HEK293 (cell line): ENCODE data around the gene TNNT2.

Experiments
- CTCF ChIA-PET: fragments of 350-600 bp; formaldehyde crosslinking; extraction: SDS; loops from one replicate; lab custom pipeline; 2021; ENCODE audit warnings: antibody characterized with exemption; lab: Yijun Ruan, JAX
- POLR2A ChIA-PET: fragments of 300-600 bp; formaldehyde crosslinking; extraction: SDS; loops from one replicate; lab custom pipeline; 2020; ENCODE audit warnings: antibody characterized with exemption, inconsistent platforms; lab: Yijun Ruan, JAX
- H3K27ac ChIP-seq: fragments of 200-500 bp; sonication (Bioruptor generic); 2 replicates; pipeline ENCODE4 v1.5.1; 2014; ENCODE audit warnings: low read depth, low read length, control low read depth, inconsistent platforms; ENCODE audit errors: extremely low read depth
- H3K36me3 ChIP-seq, 2 experiments: fragments of 200-500 bp in 1 of 2; sonication (Bioruptor generic) in 1 of 2; 1 replicate in 1 of 2; 2 replicates in 1 of 2; pipeline ENCODE4 v1.5.1; 2014 to 2017; ENCODE audit warnings: inconsistent platforms in 2 of 2, low read length in 2 of 2; ENCODE audit not compliant: control insufficient read depth in 2 of 2, insufficient read depth in 1 of 2
- H3K4me1 ChIP-seq: fragments of 200-500 bp; sonication (Bioruptor generic); 2 replicates; pipeline ENCODE4 v1.5.1; 2014; ENCODE audit warnings: mild to moderate bottlenecking, low read length, inconsistent platforms; ENCODE audit not compliant: control insufficient read depth, insufficient read depth
- H3K4me3 ChIP-seq: 2 replicates; pipeline ENCODE4 v1.5.1; 2011; ENCODE audit warnings: low read depth, mild to moderate bottlenecking, control low read depth, low read length, moderate library complexity
- H3K9me3 ChIP-seq: fragments of 200-500 bp; sonication (Bioruptor generic); 2 replicates; pipeline ENCODE4 v1.5.1; 2014; ENCODE audit warnings: low read depth, low read length, inconsistent platforms; ENCODE audit not compliant: control insufficient read depth, insufficient read depth
- GLIS2 ChIP-seq: fragments of 450-650 bp; formaldehyde crosslinking; IDR thresholded peaks from 2 replicates; pipeline ENCODE4 v1.5.1; 2016; ENCODE audit warnings: missing biosample characterization, missing genetic modification characterization
- PRDM10 ChIP-seq: fragments of 450-650 bp; formaldehyde crosslinking; IDR thresholded peaks from 2 replicates; pipeline ENCODE4 v1.5.1; 2016; ENCODE audit warnings: missing biosample characterization, missing genetic modification characterization
- REST ChIP-seq: fragments of 450-650 bp; formaldehyde crosslinking; IDR thresholded peaks from 2 replicates; pipeline ENCODE4 v1.5.1; 2016; ENCODE audit warnings: missing biosample characterization, missing genetic modification characterization
- ZBTB49 ChIP-seq: fragments of 450-650 bp; formaldehyde crosslinking; IDR thresholded peaks from 2 replicates; pipeline ENCODE4 v1.5.1; 2016; ENCODE audit warnings: missing biosample characterization, missing genetic modification characterization, low read depth
- ZBTB8A ChIP-seq: fragments of 450-650 bp; formaldehyde crosslinking; IDR thresholded peaks from 2 replicates; pipeline ENCODE4 v1.5.1; 2016; ENCODE audit warnings: missing biosample characterization, missing genetic modification characterization
- ZFHX2 ChIP-seq: fragments of 450-650 bp; formaldehyde crosslinking; conservative IDR thresholded peaks from 2 replicates; pipeline ENCODE4 v1.5.1; 2016; ENCODE audit warnings: missing biosample characterization, missing genetic modification characterization
- ZNF121 ChIP-seq: fragments of 450-650 bp; formaldehyde crosslinking; IDR thresholded peaks from 2 replicates; pipeline ENCODE4 v1.5.1; 2016; ENCODE audit warnings: missing biosample characterization, missing genetic modification characterization
- ZNF221 ChIP-seq: fragments of 450-650 bp; formaldehyde crosslinking; IDR thresholded peaks from 2 replicates; pipeline ENCODE4 v1.5.1; 2017; ENCODE audit warnings: missing biosample characterization, missing genetic modification characterization, borderline replicate concordance
- ZNF24 ChIP-seq: fragments of 450-650 bp; formaldehyde crosslinking; IDR thresholded peaks from 2 replicates; pipeline ENCODE4 v1.5.1; 2016; ENCODE audit warnings: missing biosample characterization, missing genetic modification characterization
- ZNF302 ChIP-seq: fragments of 450-650 bp; formaldehyde crosslinking; IDR thresholded peaks from 2 replicates; pipeline ENCODE4 v1.5.1; 2016; ENCODE audit warnings: missing biosample characterization, missing genetic modification characterization, low read depth
- ZNF416 ChIP-seq: fragments of 450-650 bp; formaldehyde crosslinking; IDR thresholded peaks from 2 replicates; pipeline ENCODE4 v1.5.1; 2016; ENCODE audit warnings: missing biosample characterization, missing genetic modification characterization
- ZNF529 ChIP-seq: fragments of 450-650 bp; formaldehyde crosslinking; IDR thresholded peaks from 2 replicates; pipeline ENCODE4 v1.5.1; 2017; ENCODE audit warnings: missing genetic modification characterization, missing biosample characterization; ENCODE audit not compliant: insufficient replicate concordance
- ZNF610 ChIP-seq: fragments of 450-650 bp; formaldehyde crosslinking; IDR thresholded peaks from 2 replicates; pipeline ENCODE4 v1.5.1; 2016; ENCODE audit warnings: missing biosample characterization, missing genetic modification characterization, borderline replicate concordance
- ZNF639 ChIP-seq: fragments of 450-650 bp; formaldehyde crosslinking; IDR thresholded peaks from 2 replicates; pipeline ENCODE4 v1.5.1; 2016; ENCODE audit warnings: missing biosample characterization, missing genetic modification characterization
- ZXDB ChIP-seq: fragments of 450-650 bp; formaldehyde crosslinking; IDR thresholded peaks from 2 replicates; pipeline ENCODE4 v1.5.1; 2016; ENCODE audit warnings: missing biosample characterization, missing genetic modification characterization
- TF ChIP-seq, protein P1 (sequence below): fragments of 450-650 bp; formaldehyde crosslinking; IDR thresholded peaks from 2 replicates; pipeline ENCODE4 v1.5.1; 2016; ENCODE audit warnings: missing biosample characterization, missing genetic modification characterization
- TF ChIP-seq, protein P2 (sequence below): fragments of 450-650 bp; formaldehyde crosslinking; IDR thresholded peaks from 2 replicates; pipeline ENCODE4 v1.5.1; 2016; ENCODE audit warnings: missing biosample characterization, missing genetic modification characterization
- TF ChIP-seq, protein P3 (sequence below): fragments of 450-650 bp; formaldehyde crosslinking; IDR thresholded peaks from 2 replicates; pipeline ENCODE4 v1.5.1; 2016; ENCODE audit warnings: missing biosample characterization, missing genetic modification characterization

TNNT2 gene

GRCh38 chr1:201359873-201360210, 17.6 kb downstream of the TNNT2 start:
- POLR2A ChIA-PET = no interaction called here
- H3K4me3 ChIP-seq = no peak overlapping the region
- no peaks in the 10 kb centered on the region for H3K36me3 ChIP-seq
- CTCF ChIA-PET = interaction anchor here (0.6 to 8.3 kb wide), 9 partner anchors 10 to 388 kb away, joined by 3 to 145 read pairs (median 7); no protein-coding TSS in a partner anchor
- no peak overlapping the region for H3K27ac ChIP-seq
- no peaks in the 10 kb centered on the region for H3K4me1 ChIP-seq
- TF ChIP-seq ZNF121 (tag by site-specific recombination) = no peak
- no peak for TF ChIP-seq ZNF610
- TF ChIP-seq ZNF639 (tag by site-specific recombination) = no peak
- no peak for TF ChIP-seq ZNF416 (tag by site-specific recombination)
- TF ChIP-seq, protein P1, sequence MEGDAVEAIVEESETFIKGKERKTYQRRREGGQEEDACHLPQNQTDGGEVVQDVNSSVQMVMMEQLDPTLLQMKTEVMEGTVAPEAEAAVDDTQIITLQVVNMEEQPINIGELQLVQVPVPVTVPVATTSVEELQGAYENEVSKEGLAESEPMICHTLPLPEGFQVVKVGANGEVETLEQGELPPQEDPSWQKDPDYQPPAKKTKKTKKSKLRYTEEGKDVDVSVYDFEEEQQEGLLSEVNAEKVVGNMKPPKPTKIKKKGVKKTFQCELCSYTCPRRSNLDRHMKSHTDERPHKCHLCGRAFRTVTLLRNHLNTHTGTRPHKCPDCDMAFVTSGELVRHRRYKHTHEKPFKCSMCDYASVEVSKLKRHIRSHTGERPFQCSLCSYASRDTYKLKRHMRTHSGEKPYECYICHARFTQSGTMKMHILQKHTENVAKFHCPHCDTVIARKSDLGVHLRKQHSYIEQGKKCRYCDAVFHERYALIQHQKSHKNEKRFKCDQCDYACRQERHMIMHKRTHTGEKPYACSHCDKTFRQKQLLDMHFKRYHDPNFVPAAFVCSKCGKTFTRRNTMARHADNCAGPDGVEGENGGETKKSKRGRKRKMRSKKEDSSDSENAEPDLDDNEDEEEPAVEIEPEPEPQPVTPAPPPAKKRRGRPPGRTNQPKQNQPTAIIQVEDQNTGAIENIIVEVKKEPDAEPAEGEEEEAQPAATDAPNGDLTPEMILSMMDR (tag by site-specific recombination) = no peak
- TF ChIP-seq, protein P2, sequence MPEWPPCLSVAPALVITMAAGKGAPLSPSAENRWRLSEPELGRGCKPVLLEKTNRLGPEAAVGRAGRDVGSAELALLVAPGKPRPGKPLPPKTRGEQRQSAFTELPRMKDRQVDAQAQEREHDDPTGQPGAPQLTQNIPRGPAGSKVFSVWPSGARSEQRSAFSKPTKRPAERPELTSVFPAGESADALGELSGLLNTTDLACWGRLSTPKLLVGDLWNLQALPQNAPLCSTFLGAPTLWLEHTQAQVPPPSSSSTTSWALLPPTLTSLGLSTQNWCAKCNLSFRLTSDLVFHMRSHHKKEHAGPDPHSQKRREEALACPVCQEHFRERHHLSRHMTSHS (tag by site-specific recombination) = no peak
- TF ChIP-seq, protein P3, sequence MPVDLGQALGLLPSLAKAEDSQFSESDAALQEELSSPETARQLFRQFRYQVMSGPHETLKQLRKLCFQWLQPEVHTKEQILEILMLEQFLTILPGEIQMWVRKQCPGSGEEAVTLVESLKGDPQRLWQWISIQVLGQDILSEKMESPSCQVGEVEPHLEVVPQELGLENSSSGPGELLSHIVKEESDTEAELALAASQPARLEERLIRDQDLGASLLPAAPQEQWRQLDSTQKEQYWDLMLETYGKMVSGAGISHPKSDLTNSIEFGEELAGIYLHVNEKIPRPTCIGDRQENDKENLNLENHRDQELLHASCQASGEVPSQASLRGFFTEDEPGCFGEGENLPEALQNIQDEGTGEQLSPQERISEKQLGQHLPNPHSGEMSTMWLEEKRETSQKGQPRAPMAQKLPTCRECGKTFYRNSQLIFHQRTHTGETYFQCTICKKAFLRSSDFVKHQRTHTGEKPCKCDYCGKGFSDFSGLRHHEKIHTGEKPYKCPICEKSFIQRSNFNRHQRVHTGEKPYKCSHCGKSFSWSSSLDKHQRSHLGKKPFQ (tag by site-specific recombination) = no peak
- no peak for TF ChIP-seq PRDM10 (tag by site-specific recombination)
- no peak for TF ChIP-seq GLIS2
- no peak for TF ChIP-seq ZNF302
- TF ChIP-seq ZNF24 (tag by site-specific recombination) = no peak
- no peaks in the 10 kb centered on the region for H3K9me3 ChIP-seq

- POLR2A ChIA-PET = no interaction called here
- no peak overlapping the region for H3K27ac ChIP-seq
- no peaks in the 10 kb centered on the region for H3K9me3 ChIP-seq
- no peak overlapping the region for H3K4me3 ChIP-seq
- H3K36me3 ChIP-seq = no peaks in the 10 kb centered on the region
- H3K4me1 ChIP-seq = no peaks in the 10 kb centered on the region
- CTCF ChIA-PET = interaction anchor here (0.6 to 8.3 kb wide), 11 partner anchors 9 to 826 kb away, joined by 3 to 145 read pairs (median 4); no protein-coding TSS in a partner anchor
- no peak for TF ChIP-seq ZNF221
- no peak for TF ChIP-seq REST (tag by site-specific recombination)
- no peak for TF ChIP-seq ZBTB49 (tag by site-specific recombination)
- TF ChIP-seq ZBTB8A (tag by site-specific recombination) = no peak
- TF ChIP-seq ZNF529 (tag by site-specific recombination) = no peak
- no peak for TF ChIP-seq ZXDB
- peak; percentile 64 for TF ChIP-seq ZFHX2 (tag by site-specific recombination)
These were observed 18.2 kb downstream of the TNNT2 start for GRCh38 chr1:201359031-201359872.
